RPMI7951 (cell line): ENCODE results near the gene LRRC43. TPM values are rescaled to one million over a fixed set of nuclear protein-coding genes. Genes with fewer than 3 reads are reported as not detected.
A peak's percentile ranks its signal among the peaks of the same experiment; 100 is the strongest.
"Not testable (repeated sequence)": the region's sequence is repeated elsewhere in the genome, so short reads cannot be mapped to it uniquely, and the experiment has no call there.

Experiments used
- DNase-seq: peaks from one replicate; pipeline ENCODE4 v3.0.0-alpha.2; 2012; ENCODE audit warnings: low read depth
- total RNA-seq: library from RNA; depleted of rRNA; stranded (reverse); fragments of >200 nt; shearing (Covaris generic); gene quantifications from 2 replicates; pipeline ENCODE4 v1.2.3, GENCODE V29; 2014

LRRC43 gene
- total RNA-seq, 1 experiment from 2014 or later: 0.36 TPM

GRCh38 chr12:122194804-122195203, 11.9 kb downstream of the LRRC43 start:
- DNase-seq: no peak

GRCh38 chr12:122195405-122195804, 12.5 kb downstream of the LRRC43 start:
- DNase-seq: no peak

GRCh38 chr12:122197612-122197966, 14.7 kb downstream of the LRRC43 start:
- no peak for DNase-seq

GRCh38 chr12:122199484-122200355, 16.8 kb downstream of the LRRC43 start:
- no peak for DNase-seq

- DNase-seq: no peak
Measured at GRCh38 chr12:122200541-122201175, 17.7 kb downstream of the LRRC43 start.

- no peak for DNase-seq
Measured at GRCh38 chr12:122201381-122201780, 18.5 kb downstream of the LRRC43 start.

- no peak for DNase-seq
Measured at GRCh38 chr12:122202017-122202416, 19.1 kb downstream of the LRRC43 start.

GRCh38 chr12:122202811-122203210, 19.9 kb downstream of the LRRC43 start:
- not testable (repeated sequence) for DNase-seq

GRCh38 chr12:122203301-122204166, 20.6 kb downstream of the LRRC43 start, which contains the start of gene B3GNT4:
Gene B3GNT4 (plus strand): TSS chr12:122203709. CDS start chr12:122204619, 910 bp downstream.
- DNase-seq: peak; percentile 59

GRCh38 chr12:122204167-122205052, 21.5 kb downstream of the LRRC43 start:
- no peak for DNase-seq

GRCh38 chr12:122205053-122205925, 22.4 kb downstream of the LRRC43 start:
- DNase-seq: no peak

GRCh38 chr12:122206111-122206881, 23.4 kb downstream of the LRRC43 start:
- DNase-seq: no peak

- DNase-seq: no peak
Measured at GRCh38 chr12:122206976-122207375, 24.1 kb downstream of the LRRC43 start.

GRCh38 chr12:122207391-122207790, 24.5 kb downstream of the LRRC43 start:
- DNase-seq: no peak

GRCh38 chr12:122208073-122208820, 25.3 kb downstream of the LRRC43 start:
- no peak for DNase-seq

- peak; percentile 35 for DNase-seq
Measured at GRCh38 chr12:122215771-122216170, 32.8 kb downstream of the LRRC43 start.

GRCh38 chr12:122216445-122216844, 33.5 kb downstream of the LRRC43 start:
- no peak for DNase-seq

- peak; percentile 97 for DNase-seq
Measured at GRCh38 chr12:122225683-122226365, 42.9 kb downstream of the LRRC43 start, which contains the start of gene DIABLO. Gene DIABLO (minus strand): TSS chr12:122226052. CDS start chr12:122226014, 38 bp downstream.
